ENCODE data around the gene LHX2. TPM values are rescaled to one million over a fixed set of nuclear protein-coding genes. Genes with fewer than 3 reads are reported as not detected.
"Not testable (repeated sequence)": the region's sequence is repeated elsewhere in the genome, so short reads cannot be mapped to it uniquely, and the experiment has no call there.

Gene LHX2
- total RNA-seq: not detected

GRCh38 chr9:124011460-124012301 is at the start of gene LHX2:
LHX2 (plus strand) TSS chr9:124011768; CDS start chr9:124012349, 581 bp downstream.
- no peak for DNase-seq (ENCODE audit: low spot score)
- intact Hi-C loops (cut with DNase I): no loop called here
- peak; percentile 61 for ATAC-seq

- no peak for ATAC-seq
- intact Hi-C loops (cut with DNase I): no loop called here
- DNase-seq (ENCODE audit: low spot score): no peak
Measured at GRCh38 chr9:123964761-123965160, 46.8 kb upstream of the LHX2 start.

GRCh38 chr9:123965801-123966686 is 45.5 kb upstream of the LHX2 start:
- intact Hi-C loops (cut with DNase I): no loop called here
- DNase-seq (ENCODE audit: low spot score): no peak
- ATAC-seq: no peak

- intact Hi-C loops (cut with DNase I): no loop called here
- DNase-seq (ENCODE audit: low spot score) (no peak), ATAC-seq (no peak)
Measured at GRCh38 chr9:123967323-123967722, 44.2 kb upstream of the LHX2 start.

GRCh38 chr9:123972618-123973017 is 39.0 kb upstream of the LHX2 start:
- ATAC-seq: no peak
- no peak for DNase-seq (ENCODE audit: low spot score)
- intact Hi-C loops (cut with DNase I): no loop called here

GRCh38 chr9:123973590-123974223 is 37.9 kb upstream of the LHX2 start:
- ATAC-seq (no peak), DNase-seq (ENCODE audit: low spot score) (no peak)
- intact Hi-C loops (cut with DNase I): no loop called here

- intact Hi-C loops (cut with DNase I): no loop called here
- DNase-seq (ENCODE audit: low spot score) (no peak), ATAC-seq (no peak)
Measured at GRCh38 chr9:123974471-123974870, 37.1 kb upstream of the LHX2 start.

- ATAC-seq: no peak
- intact Hi-C loops (cut with DNase I): no loop called here
- no peak for DNase-seq (ENCODE audit: low spot score)
Measured at GRCh38 chr9:123975871-123976270, 35.7 kb upstream of the LHX2 start.

GRCh38 chr9:123976579-123976978 is 35.0 kb upstream of the LHX2 start:
- ATAC-seq; DNase-seq (ENCODE audit: low spot score); intact Hi-C loops (cut with DNase I): not testable (repeated sequence)

- DNase-seq (ENCODE audit: low spot score): no peak
- no peak for ATAC-seq
- intact Hi-C loops (cut with DNase I): no loop called here
Measured at GRCh38 chr9:123978981-123979380, 32.6 kb upstream of the LHX2 start.

GRCh38 chr9:123982535-123982934 is 29.0 kb upstream of the LHX2 start:
- ATAC-seq (no peak), DNase-seq (ENCODE audit: low spot score) (no peak)
- intact Hi-C loops (cut with DNase I): no loop called here

- intact Hi-C loops (cut with DNase I): no loop called here
- no peak for DNase-seq (ENCODE audit: low spot score)
- ATAC-seq: no peak
Measured at GRCh38 chr9:123983047-123983446, 28.5 kb upstream of the LHX2 start.

GRCh38 chr9:123984802-123985201 is 26.8 kb upstream of the LHX2 start:
- intact Hi-C loops (cut with DNase I): no loop called here
- ATAC-seq (no peak), DNase-seq (ENCODE audit: low spot score) (no peak)

GRCh38 chr9:123985869-123986268 is 25.7 kb upstream of the LHX2 start:
- no peak for DNase-seq (ENCODE audit: low spot score)
- intact Hi-C loops (cut with DNase I): no loop called here
- ATAC-seq: no peak

- DNase-seq (ENCODE audit: low spot score): no peak
- ATAC-seq: no peak
- intact Hi-C loops (cut with DNase I): no loop called here
Measured at GRCh38 chr9:123990427-123990826, 21.1 kb upstream of the LHX2 start.

- DNase-seq (ENCODE audit: low spot score); intact Hi-C loops (cut with DNase I): not testable (repeated sequence)
- peak; percentile 53 for ATAC-seq
Measured at GRCh38 chr9:123992679-123993078, 18.9 kb upstream of the LHX2 start.

- ATAC-seq (peak; percentile 45), DNase-seq (ENCODE audit: low spot score) (no peak)
- intact Hi-C loops (cut with DNase I): no loop called here
Measured at GRCh38 chr9:123996731-123997421, 14.7 kb upstream of the LHX2 start.

GRCh38 chr9:123997665-123998277 is 13.8 kb upstream of the LHX2 start:
- ATAC-seq (peak; percentile 81), DNase-seq (ENCODE audit: low spot score) (peak; percentile 73)
- intact Hi-C loops (cut with DNase I): no loop called here
